ENCODE data around the gene TGFBRAP1.

GRCh38 chr2:105274046-105274445 lies 55.5 kb downstream of the TGFBRAP1 start:
- TF ChIP-seq CTCF (IDR thresholded peaks at IDR 0.05) (no peak), POLR2A (IDR thresholded peaks at IDR 0.05) (no peak), EP300 (IDR thresholded peaks at IDR 0.05; ENCODE audit: low read depth) (no peak)

Measured in transverse colon (tissue), 3 donors.